ENCODE results near the gene FUZ. TPM values are rescaled to one million over a fixed set of nuclear protein-coding genes. Genes with fewer than 3 reads are reported as not detected.

The FUZ gene
- total RNA-seq, 3 donors from 2014 or later (not counting 1 experiment from before 2014, with no cell fraction given) = 17.7 to 33.1 (median 20.6) TPM

DNA sequence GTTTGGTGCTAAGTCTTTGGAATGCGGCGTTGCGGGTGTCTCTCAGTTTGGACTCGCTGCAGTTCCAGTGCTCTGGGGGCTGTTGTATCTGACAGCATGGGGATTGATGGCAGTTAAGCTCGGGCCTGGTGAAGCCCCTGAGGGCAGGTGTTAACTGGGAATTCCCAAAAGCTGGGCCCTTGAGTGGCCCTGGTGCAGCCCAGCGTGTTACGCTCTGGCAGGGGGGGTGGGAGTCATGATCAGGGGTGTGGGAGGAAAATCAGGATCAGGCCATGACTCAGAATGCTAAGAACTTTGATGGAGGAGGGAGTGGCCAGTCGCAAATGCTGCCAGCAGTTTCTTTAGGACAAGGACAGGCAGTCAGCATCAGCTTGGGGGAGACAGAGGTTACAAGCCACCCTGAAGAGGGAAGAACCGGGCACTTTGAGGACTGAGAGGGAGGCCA lies 26.7 kb downstream of the FUZ start:
- H3K36me3 ChIP-seq (ENCODE audit: control insufficient read depth, insufficient read depth, low read length) = peaks cover 51% of the 10 kb centered on the region
- H3K27ac Mint-ChIP-seq = peak overlapping the region; percentile 21 to 77

DNA sequence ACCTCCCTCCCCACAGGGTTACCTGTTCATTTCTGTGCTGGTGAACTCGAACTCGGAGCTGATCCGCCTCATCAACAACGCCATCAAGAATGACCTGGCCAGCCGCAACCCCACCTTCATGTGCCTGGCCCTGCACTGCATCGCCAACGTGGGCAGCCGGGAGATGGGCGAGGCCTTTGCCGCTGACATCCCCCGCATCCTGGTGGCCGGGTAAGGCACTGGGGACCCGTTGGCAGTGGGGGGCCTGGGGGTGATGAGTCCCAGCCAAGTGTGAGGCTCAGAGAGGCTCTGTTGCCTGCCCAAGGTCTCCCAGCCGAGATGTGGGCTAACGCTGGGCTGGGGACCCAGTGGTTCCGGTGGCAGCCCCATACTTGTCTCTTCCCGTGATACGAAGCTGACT lies 30.6 kb downstream of the FUZ start:
- WGBS (ENCODE audit: insufficient coverage) = 94% methylated on average over 18 of the region's 18 CpGs
- no peak overlapping the region for H3K4me3 ChIP-seq (ENCODE audit: low read length)
- no peaks in the 10 kb centered on the region for H3K9me3 ChIP-seq (ENCODE audit: control insufficient read depth, insufficient read depth, low read length)
- H3K4me1 ChIP-seq (ENCODE audit: control insufficient read depth, insufficient read depth, low read length) = peaks cover 34% of the 10 kb centered on the region
- no peak overlapping the region for H3K27ac ChIP-seq (ENCODE audit: low read length)
- H3K27ac Mint-ChIP-seq = peak overlapping the region in 1 of 2 donors; percentile 74
- H3K4me3 Mint-ChIP-seq = no peak overlapping the region
- H3K36me3 Mint-ChIP-seq = peaks cover 12% of the 10 kb centered on the region
- intact Hi-C loops (cut with micrococcal nuclease) = no loop called here
- no peak for TF ChIP-seq CTCF (IDR thresholded peaks at IDR 0.05)
- no peaks in the 10 kb centered on the region for H3K27me3 Mint-ChIP-seq (ENCODE audit: low read depth in 2 of 2)
- no peak for DNase-seq
- H3K27me3 ChIP-seq (ENCODE audit: control insufficient read depth, insufficient read depth, low read length) = no peaks in the 10 kb centered on the region
- no peaks in the 10 kb centered on the region for H3K9me3 Mint-ChIP-seq
- ATAC-seq = no peak
- H3K36me3 ChIP-seq (ENCODE audit: control insufficient read depth, insufficient read depth, low read length) = peaks cover 30% of the 10 kb centered on the region
- peaks cover 42 to 48% of the 10 kb centered on the region in 2 donors for H3K4me1 Mint-ChIP-seq

More for the DNA sequence above, 26.7 kb downstream of the FUZ start:
- Histone ChIP-seq H3K9me3 (ENCODE audit: control insufficient read depth, insufficient read depth, low read length) (no peaks in the 10 kb centered on the region), H3K27ac (ENCODE audit: low read length) (no peak overlapping the region), H3K27me3 (ENCODE audit: control insufficient read depth, insufficient read depth, low read length) (no peaks in the 10 kb centered on the region), H3K4me1 (ENCODE audit: control insufficient read depth, insufficient read depth, low read length) (peaks cover 4% of the 10 kb centered on the region), H3K4me3 (ENCODE audit: low read length) (no peak overlapping the region)
- Mint-ChIP-seq H3K4me3 (no peak overlapping the region), H3K4me1 (peaks cover 37 to 41% of the 10 kb centered on the region in 2 donors), H3K36me3 (peaks cover 12% of the 10 kb centered on the region), H3K27me3 (ENCODE audit: low read depth in 2 of 2) (no peaks in the 10 kb centered on the region), H3K9me3 (no peaks in the 10 kb centered on the region)
- intact Hi-C loops (cut with micrococcal nuclease) = no loop called here
- ATAC-seq (no peak), DNase-seq (no peak)
- 94% methylated on average over 9 of the region's 9 CpGs for WGBS (ENCODE audit: insufficient coverage)
- TF ChIP-seq CTCF (IDR thresholded peaks at IDR 0.05) = no peak

GRCh38 chr19:49781394-49781793 lies 31.7 kb downstream of the FUZ start:
- H3K36me3 ChIP-seq (ENCODE audit: control insufficient read depth, insufficient read depth, low read length) = peaks cover 27% of the 10 kb centered on the region
- peaks cover 41 to 48% of the 10 kb centered on the region in 2 donors for H3K4me1 Mint-ChIP-seq
- H3K27ac ChIP-seq (ENCODE audit: low read length) = peak overlapping the region; percentile 1
- intact Hi-C loops (cut with micrococcal nuclease) = no loop called here
- no peak overlapping the region for H3K4me3 ChIP-seq (ENCODE audit: low read length)
- H3K27ac Mint-ChIP-seq = peak overlapping the region; percentile 69 to 74
- DNase-seq = no peak
- no peaks in the 10 kb centered on the region for H3K9me3 ChIP-seq (ENCODE audit: control insufficient read depth, insufficient read depth, low read length)
- peaks cover 40% of the 10 kb centered on the region for H3K4me1 ChIP-seq (ENCODE audit: control insufficient read depth, insufficient read depth, low read length)
- ATAC-seq = no peak
- H3K27me3 ChIP-seq (ENCODE audit: control insufficient read depth, insufficient read depth, low read length) = no peaks in the 10 kb centered on the region
- no peak for TF ChIP-seq CTCF (IDR thresholded peaks at IDR 0.05)
- no peaks in the 10 kb centered on the region for H3K27me3 Mint-ChIP-seq (ENCODE audit: low read depth in 2 of 2)
- H3K4me3 Mint-ChIP-seq = no peak overlapping the region
- H3K9me3 Mint-ChIP-seq = no peaks in the 10 kb centered on the region
- peaks cover 12% of the 10 kb centered on the region for H3K36me3 Mint-ChIP-seq
- WGBS (ENCODE audit: insufficient coverage) = 90% methylated on average over 6 of the region's 7 CpGs

GRCh38 chr19:49780861-49781260 lies 32.2 kb downstream of the FUZ start:
- TF ChIP-seq CTCF (IDR thresholded peaks at IDR 0.05) = no peak
- intact Hi-C loops (cut with micrococcal nuclease) = no loop called here
- H3K27me3 ChIP-seq (ENCODE audit: control insufficient read depth, insufficient read depth, low read length) = no peaks in the 10 kb centered on the region
- peaks cover 45% of the 10 kb centered on the region for H3K4me1 ChIP-seq (ENCODE audit: control insufficient read depth, insufficient read depth, low read length)
- H3K4me3 ChIP-seq (ENCODE audit: low read length) = no peak overlapping the region
- ATAC-seq = no peak
- peaks cover 42 to 50% of the 10 kb centered on the region in 2 donors for H3K4me1 Mint-ChIP-seq
- no peaks in the 10 kb centered on the region for H3K9me3 ChIP-seq (ENCODE audit: control insufficient read depth, insufficient read depth, low read length)
- no peak overlapping the region for H3K4me3 Mint-ChIP-seq
- 97% methylated on average over 8 of the region's 8 CpGs for WGBS (ENCODE audit: insufficient coverage)
- H3K27ac Mint-ChIP-seq = peak overlapping the region; percentile 69 to 74
- H3K36me3 ChIP-seq (ENCODE audit: control insufficient read depth, insufficient read depth, low read length) = peaks cover 24% of the 10 kb centered on the region
- DNase-seq = no peak
- H3K27me3 Mint-ChIP-seq (ENCODE audit: low read depth in 2 of 2) = no peaks in the 10 kb centered on the region
- peak overlapping the region; percentile 1 for H3K27ac ChIP-seq (ENCODE audit: low read length)
- no peaks in the 10 kb centered on the region for H3K9me3 Mint-ChIP-seq
- peaks cover 12% of the 10 kb centered on the region for H3K36me3 Mint-ChIP-seq
